K562 (cell line): ENCODE data around the gene NIPAL3. TPM values are rescaled to one million over a fixed set of nuclear protein-coding genes. Genes with fewer than 3 reads are reported as not detected.

Experiments used
- KLF10 ChIP-seq: fragments of 250-450 bp; sonication (Bioruptor Pico); IDR thresholded peaks from 2 replicates; pipeline ENCODE4 v1.6.1; 2021; ENCODE audit warnings: matching md5 sums
- POU5F1 ChIP-seq: fragments of 150-350 bp; IDR thresholded peaks from 2 replicates; pipeline ENCODE4 v1.6.1; 2014; ENCODE audit warnings: borderline replicate concordance, low read length, low read depth, mild to moderate bottlenecking; ENCODE audit not compliant: partially characterized antibody
- WHSC1 ChIP-seq: IDR thresholded peaks from one replicate; pipeline ENCODE4 v1.6.1; 2012; ENCODE audit warnings: low read length, control low read depth, inconsistent platforms
- ZBTB1 ChIP-seq: sonication (generic); formaldehyde crosslinking; IDR thresholded peaks from 2 replicates; pipeline ENCODE4 v1.8.1; 2023; ENCODE audit warnings: missing genetic modification reagents, low read depth, mild to moderate bottlenecking, borderline replicate concordance
- ZNF707 ChIP-seq: fragments of 250-450 bp; sonication (Bioruptor Pico); conservative IDR thresholded peaks from 2 replicates; pipeline ENCODE4 v1.8.0; 2022; ENCODE audit warnings: inconsistent platforms, mild to moderate bottlenecking, moderate library complexity
- polyA plus RNA-seq, 8 experiments: library from polyadenylated mRNA; depleted of rRNA in 4 of 8; stranded (reverse) in 5 of 8; unstranded in 3 of 8; fragments of >200 nt; fragmentation: Nextera tagmentation in 2 of 8; fragmentation: Illumina TruSeq in 1 of 8; extraction: Ambion mirVana in 2 of 8; extraction: Trizol in 1 of 8; gene quantifications; 2 replicates each; pipeline versions ENCODE4 v1.2.1 to v1.2.3, GENCODE V29; 2011 to 2014; ENCODE audit warnings: inconsistent platforms in 1 of 8, missing spikeins in 1 of 8
- total RNA-seq, 7 experiments: library from RNA; depleted of rRNA in 6 of 7; stranded (reverse); fragments of >200 nt in 6 of 7; fragmentation: Illumina TruSeq in 2 of 7; extraction: Trizol in 2 of 7; gene quantifications; 2 replicates each; pipeline versions ENCODE4 v1.2.1 to v1.2.3, GENCODE V29; 2011 to 2021; ENCODE audit warnings: low replicate concordance in 1 of 7
- TF ChIP-seq, protein P1 (sequence below): sonication (generic); formaldehyde crosslinking; IDR thresholded peaks from 2 replicates; pipeline ENCODE4 v1.8.1; 2023; ENCODE audit warnings: mild to moderate bottlenecking, missing genetic modification reagents
- TF ChIP-seq, protein P2 (sequence below), 2 experiments: fragments of 450-650 bp; formaldehyde crosslinking in 1 of 2; IDR thresholded peaks; 2 replicates each; pipeline versions ENCODE4 v1.4.0 to v1.6.1; 2014 to 2020; ENCODE audit warnings: mild to moderate bottlenecking in 2 of 2, borderline replicate concordance in 1 of 2, low read depth in 1 of 2
- TF ChIP-seq, protein P3 (sequence below), 2 experiments: fragments of 450-650 bp; IDR thresholded peaks; 2 replicates each; pipeline ENCODE4 v1.6.1; 2016; ENCODE audit warnings: mild to moderate bottlenecking in 2 of 2, borderline replicate concordance in 1 of 2, low read depth in 1 of 2, moderate library complexity in 1 of 2

Gene NIPAL3
- total and polyA plus RNA-seq, 9 of the 15 experiments (the other 6 are each of a cell fraction or from before 2014, with no cell fraction given) = 10.5 to 26.3 (median 16.0) TPM

DNA sequence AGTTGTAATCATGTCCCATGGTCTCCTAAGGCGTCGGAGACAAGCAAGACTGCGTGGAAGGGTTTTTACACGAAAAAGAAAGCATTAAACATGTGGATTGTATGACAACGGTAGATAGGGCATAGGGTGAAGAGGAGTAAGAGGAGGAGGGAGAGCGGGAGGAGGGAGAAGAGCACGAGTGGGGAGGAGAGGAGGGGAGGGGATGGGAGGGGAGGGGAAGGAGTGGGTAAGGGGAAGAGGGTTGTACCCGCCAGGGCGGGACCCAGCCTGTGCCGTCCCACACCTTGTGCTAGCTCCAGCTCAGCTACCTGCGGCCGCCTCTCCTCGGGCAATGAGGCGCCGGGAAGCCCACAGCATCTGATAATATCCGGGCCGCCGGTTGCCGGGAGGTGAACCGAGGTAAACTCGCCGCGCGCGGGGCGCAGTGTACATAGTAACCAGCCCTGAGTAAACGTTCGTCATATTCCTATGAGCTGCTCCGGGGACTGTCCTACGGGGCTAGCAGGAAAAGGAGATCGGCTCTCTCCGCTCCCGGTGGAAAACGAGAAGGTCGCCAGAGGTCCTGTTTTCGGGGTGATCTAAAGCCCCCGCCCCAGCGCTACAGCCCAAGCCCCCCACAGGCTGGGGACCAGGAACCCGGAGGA, 86.6 kb downstream of the NIPAL3 start (continued):
- TF ChIP-seq, protein P1, sequence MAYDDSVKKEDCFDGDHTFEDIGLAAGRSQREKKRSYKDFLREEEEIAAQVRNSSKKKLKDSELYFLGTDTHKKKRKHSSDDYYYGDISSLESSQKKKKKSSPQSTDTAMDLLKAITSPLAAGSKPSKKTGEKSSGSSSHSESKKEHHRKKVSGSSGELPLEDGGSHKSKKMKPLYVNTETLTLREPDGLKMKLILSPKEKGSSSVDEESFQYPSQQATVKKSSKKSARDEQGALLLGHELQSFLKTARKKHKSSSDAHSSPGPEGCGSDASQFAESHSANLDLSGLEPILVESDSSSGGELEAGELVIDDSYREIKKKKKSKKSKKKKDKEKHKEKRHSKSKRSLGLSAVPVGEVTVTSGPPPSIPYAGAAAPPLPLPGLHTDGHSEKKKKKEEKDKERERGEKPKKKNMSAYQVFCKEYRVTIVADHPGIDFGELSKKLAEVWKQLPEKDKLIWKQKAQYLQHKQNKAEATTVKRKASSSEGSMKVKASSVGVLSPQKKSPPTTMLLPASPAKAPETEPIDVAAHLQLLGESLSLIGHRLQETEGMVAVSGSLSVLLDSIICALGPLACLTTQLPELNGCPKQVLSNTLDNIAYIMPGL (CRISPR knock-in tag) = no peak
- TF ChIP-seq ZNF707 (CRISPR knock-in tag) (no peak), ZBTB1 (no peak), WHSC1 (no peak), POU5F1 (no peak), KLF10 (CRISPR knock-in tag) (no peak)
- TF ChIP-seq, protein P2, sequence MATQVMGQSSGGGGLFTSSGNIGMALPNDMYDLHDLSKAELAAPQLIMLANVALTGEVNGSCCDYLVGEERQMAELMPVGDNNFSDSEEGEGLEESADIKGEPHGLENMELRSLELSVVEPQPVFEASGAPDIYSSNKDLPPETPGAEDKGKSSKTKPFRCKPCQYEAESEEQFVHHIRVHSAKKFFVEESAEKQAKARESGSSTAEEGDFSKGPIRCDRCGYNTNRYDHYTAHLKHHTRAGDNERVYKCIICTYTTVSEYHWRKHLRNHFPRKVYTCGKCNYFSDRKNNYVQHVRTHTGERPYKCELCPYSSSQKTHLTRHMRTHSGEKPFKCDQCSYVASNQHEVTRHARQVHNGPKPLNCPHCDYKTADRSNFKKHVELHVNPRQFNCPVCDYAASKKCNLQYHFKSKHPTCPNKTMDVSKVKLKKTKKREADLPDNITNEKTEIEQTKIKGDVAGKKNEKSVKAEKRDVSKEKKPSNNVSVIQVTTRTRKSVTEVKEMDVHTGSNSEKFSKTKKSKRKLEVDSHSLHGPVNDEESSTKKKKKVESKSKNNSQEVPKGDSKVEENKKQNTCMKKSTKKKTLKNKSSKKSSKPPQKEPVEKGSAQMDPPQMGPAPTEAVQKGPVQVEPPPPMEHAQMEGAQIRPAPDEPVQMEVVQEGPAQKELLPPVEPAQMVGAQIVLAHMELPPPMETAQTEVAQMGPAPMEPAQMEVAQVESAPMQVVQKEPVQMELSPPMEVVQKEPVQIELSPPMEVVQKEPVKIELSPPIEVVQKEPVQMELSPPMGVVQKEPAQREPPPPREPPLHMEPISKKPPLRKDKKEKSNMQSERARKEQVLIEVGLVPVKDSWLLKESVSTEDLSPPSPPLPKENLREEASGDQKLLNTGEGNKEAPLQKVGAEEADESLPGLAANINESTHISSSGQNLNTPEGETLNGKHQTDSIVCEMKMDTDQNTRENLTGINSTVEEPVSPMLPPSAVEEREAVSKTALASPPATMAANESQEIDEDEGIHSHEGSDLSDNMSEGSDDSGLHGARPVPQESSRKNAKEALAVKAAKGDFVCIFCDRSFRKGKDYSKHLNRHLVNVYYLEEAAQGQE (IDR thresholded peaks at IDR 0.05; ENCODE audit: borderline replicate concordance) = no peak
- TF ChIP-seq, protein P2 (CRISPR knock-in tag; IDR thresholded peaks at IDR 0.05; ENCODE audit: low read depth) = no peak
- TF ChIP-seq, protein P3, sequence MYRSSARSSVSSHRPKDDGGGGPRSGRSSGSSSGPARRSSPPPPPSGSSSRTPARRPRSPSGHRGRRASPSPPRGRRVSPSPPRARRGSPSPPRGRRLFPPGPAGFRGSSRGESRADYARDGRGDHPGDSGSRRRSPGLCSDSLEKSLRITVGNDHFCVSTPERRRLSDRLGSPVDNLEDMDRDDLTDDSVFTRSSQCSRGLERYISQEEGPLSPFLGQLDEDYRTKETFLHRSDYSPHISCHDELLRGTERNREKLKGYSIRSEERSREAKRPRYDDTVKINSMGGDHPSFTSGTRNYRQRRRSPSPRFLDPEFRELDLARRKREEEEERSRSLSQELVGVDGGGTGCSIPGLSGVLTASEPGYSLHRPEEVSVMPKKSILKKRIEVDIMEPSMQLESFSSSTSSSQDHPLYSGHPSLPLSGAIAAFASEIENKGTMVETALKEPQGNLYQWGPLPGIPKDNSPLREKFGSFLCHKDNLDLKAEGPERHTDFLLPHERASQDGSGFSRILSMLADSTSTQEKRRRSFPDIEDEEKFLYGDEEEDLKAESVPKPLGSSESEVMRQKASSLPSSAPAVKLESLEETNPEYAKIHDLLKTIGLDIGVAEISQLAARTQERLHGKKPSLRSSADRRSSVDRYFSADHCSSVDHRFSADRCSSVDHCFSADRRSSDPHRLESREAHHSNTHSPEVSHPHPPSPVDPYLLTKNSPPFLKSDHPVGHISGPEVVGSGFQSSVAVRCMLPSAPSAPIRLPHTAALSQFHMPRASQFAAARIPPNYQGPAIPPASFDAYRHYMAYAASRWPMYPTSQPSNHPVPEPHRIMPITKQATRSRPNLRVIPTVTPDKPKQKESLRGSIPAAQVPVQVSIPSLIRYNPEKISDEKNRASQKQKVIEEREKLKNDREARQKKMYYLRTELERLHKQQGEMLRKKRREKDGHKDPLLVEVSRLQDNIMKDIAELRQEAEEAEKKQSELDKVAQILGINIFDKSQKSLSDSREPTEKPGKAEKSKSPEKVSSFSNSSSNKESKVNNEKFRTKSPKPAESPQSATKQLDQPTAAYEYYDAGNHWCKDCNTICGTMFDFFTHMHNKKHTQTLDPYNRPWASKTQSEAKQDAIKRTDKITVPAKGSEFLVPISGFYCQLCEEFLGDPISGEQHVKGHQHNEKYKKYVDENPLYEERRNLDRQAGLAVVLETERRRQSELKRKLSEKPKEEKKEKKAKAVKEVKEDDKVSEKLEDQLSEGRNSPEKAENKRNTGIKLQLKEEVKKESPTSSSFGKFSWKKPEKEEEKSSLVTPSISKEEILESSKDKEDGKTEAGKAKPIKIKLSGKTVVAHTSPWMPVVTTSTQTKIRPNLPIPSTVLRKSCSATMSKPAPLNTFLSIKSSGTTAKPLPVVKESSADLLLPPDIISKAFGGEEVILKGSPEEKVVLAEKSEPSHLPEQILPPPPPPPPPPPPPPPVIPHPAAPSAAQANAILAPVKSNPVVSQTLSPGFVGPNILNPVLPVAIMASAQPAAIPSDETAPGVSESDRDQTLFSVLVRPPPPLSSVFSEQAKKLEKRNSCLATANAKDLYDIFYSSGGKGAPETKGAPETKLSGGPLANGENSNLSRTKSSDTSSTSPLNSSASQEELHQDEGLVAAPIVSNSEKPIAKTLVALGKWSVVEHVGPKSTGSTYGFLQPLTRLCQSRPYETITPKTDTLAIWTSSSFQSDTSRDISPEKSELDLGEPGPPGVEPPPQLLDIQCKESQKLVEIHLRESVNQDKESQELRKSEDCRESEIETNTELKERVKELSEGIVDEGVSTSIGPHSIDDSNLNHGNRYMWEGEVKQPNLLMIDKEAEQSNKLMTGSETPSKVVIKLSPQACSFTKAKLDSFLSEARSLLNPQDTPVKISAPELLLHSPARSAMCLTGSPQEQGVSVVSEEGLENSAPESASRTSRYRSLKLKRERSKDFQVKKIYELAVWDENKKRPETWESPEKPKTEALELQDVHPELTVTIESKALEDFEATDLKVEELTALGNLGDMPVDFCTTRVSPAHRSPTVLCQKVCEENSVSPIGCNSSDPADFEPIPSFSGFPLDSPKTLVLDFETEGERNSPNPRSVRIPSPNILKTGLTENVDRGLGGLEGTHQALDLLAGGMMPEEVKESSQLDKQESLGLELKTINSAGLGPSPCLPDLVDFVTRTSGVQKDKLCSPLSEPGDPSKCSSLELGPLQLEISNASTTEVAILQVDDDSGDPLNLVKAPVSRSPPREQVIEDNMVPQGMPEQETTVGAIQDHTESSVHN (IDR thresholded peaks at IDR 0.05; ENCODE audit: borderline replicate concordance in 1 of 2, low read depth in 1 of 2) = no peak
